HEK293 (cell line): ENCODE results near the gene TRIM46.
"Not testable (repeated sequence)": the region's sequence is repeated elsewhere in the genome, so short reads cannot be mapped to it uniquely, and the experiment has no call there.

Source experiments
- CTCF ChIA-PET: fragments of 350-600 bp; formaldehyde crosslinking; extraction: SDS; loops from one replicate; lab custom pipeline; 2021; ENCODE audit warnings: antibody characterized with exemption; lab: Yijun Ruan, JAX
- POLR2A ChIA-PET: fragments of 300-600 bp; formaldehyde crosslinking; extraction: SDS; loops from one replicate; lab custom pipeline; 2020; ENCODE audit warnings: antibody characterized with exemption, inconsistent platforms; lab: Yijun Ruan, JAX
- H3K27ac ChIP-seq: fragments of 200-500 bp; sonication (Bioruptor generic); 2 replicates; pipeline ENCODE4 v1.5.1; 2014; ENCODE audit warnings: low read depth, low read length, control low read depth, inconsistent platforms; ENCODE audit errors: extremely low read depth
- H3K36me3 ChIP-seq, 2 experiments: fragments of 200-500 bp in 1 of 2; sonication (Bioruptor generic) in 1 of 2; 1 replicate in 1 of 2; 2 replicates in 1 of 2; pipeline ENCODE4 v1.5.1; 2014 to 2017; ENCODE audit warnings: inconsistent platforms in 2 of 2, low read length in 2 of 2; ENCODE audit not compliant: control insufficient read depth in 2 of 2, insufficient read depth in 1 of 2
- H3K4me1 ChIP-seq: fragments of 200-500 bp; sonication (Bioruptor generic); 2 replicates; pipeline ENCODE4 v1.5.1; 2014; ENCODE audit warnings: mild to moderate bottlenecking, low read length, inconsistent platforms; ENCODE audit not compliant: control insufficient read depth, insufficient read depth
- H3K4me3 ChIP-seq: 2 replicates; pipeline ENCODE4 v1.5.1; 2011; ENCODE audit warnings: low read depth, mild to moderate bottlenecking, control low read depth, low read length, moderate library complexity
- H3K9me3 ChIP-seq: fragments of 200-500 bp; sonication (Bioruptor generic); 2 replicates; pipeline ENCODE4 v1.5.1; 2014; ENCODE audit warnings: low read depth, low read length, inconsistent platforms; ENCODE audit not compliant: control insufficient read depth, insufficient read depth
- BCL11A ChIP-seq: fragments of 450-650 bp; formaldehyde crosslinking; IDR thresholded peaks from 2 replicates; pipeline ENCODE4 v1.5.1; 2016; ENCODE audit warnings: low read depth, missing biosample characterization, missing genetic modification characterization
- FEZF1 ChIP-seq: fragments of 450-650 bp; formaldehyde crosslinking; IDR thresholded peaks from 2 replicates; pipeline ENCODE4 v1.5.1; 2016; ENCODE audit warnings: missing biosample characterization, missing genetic modification characterization
- GFI1B ChIP-seq: fragments of 450-650 bp; formaldehyde crosslinking; IDR thresholded peaks from 2 replicates; pipeline ENCODE4 v1.5.1; 2016; ENCODE audit warnings: missing biosample characterization, missing genetic modification characterization
- GLI4 ChIP-seq: fragments of 450-650 bp; formaldehyde crosslinking; IDR thresholded peaks from 2 replicates; pipeline ENCODE4 v1.5.1; 2016; ENCODE audit warnings: missing biosample characterization, missing genetic modification characterization
- KLF1 ChIP-seq: fragments of 450-650 bp; formaldehyde crosslinking; IDR thresholded peaks from 2 replicates; pipeline ENCODE4 v1.5.1; 2016; ENCODE audit warnings: missing biosample characterization, missing genetic modification characterization
- REPIN1 ChIP-seq: fragments of 450-650 bp; formaldehyde crosslinking; IDR thresholded peaks from 2 replicates; pipeline ENCODE4 v1.5.1; 2017; ENCODE audit warnings: missing biosample characterization, missing genetic modification characterization, low read depth
- SCRT2 ChIP-seq: fragments of 450-650 bp; formaldehyde crosslinking; IDR thresholded peaks from 2 replicates; pipeline ENCODE4 v1.5.1; 2016; ENCODE audit warnings: missing biosample characterization, missing genetic modification characterization
- TSHZ1 ChIP-seq: fragments of 450-650 bp; formaldehyde crosslinking; IDR thresholded peaks from 2 replicates; pipeline ENCODE4 v1.5.1; 2016; ENCODE audit warnings: missing biosample characterization, missing genetic modification characterization, borderline replicate concordance
- YY1 ChIP-seq: fragments of 450-650 bp; formaldehyde crosslinking; IDR thresholded peaks from 2 replicates; pipeline ENCODE4 v1.5.1; 2018; ENCODE audit warnings: missing biosample characterization, missing genetic modification characterization
- ZBTB17 ChIP-seq: fragments of 450-650 bp; formaldehyde crosslinking; IDR thresholded peaks from 2 replicates; pipeline ENCODE4 v1.5.1; 2016; ENCODE audit warnings: missing biosample characterization, missing genetic modification characterization
- ZBTB20 ChIP-seq: fragments of 450-650 bp; formaldehyde crosslinking; IDR thresholded peaks from 2 replicates; pipeline ENCODE4 v1.5.1; 2016; ENCODE audit warnings: missing biosample characterization, missing genetic modification characterization
- ZBTB8A ChIP-seq: fragments of 450-650 bp; formaldehyde crosslinking; IDR thresholded peaks from 2 replicates; pipeline ENCODE4 v1.5.1; 2016; ENCODE audit warnings: missing biosample characterization, missing genetic modification characterization
- ZFHX2 ChIP-seq: fragments of 450-650 bp; formaldehyde crosslinking; conservative IDR thresholded peaks from 2 replicates; pipeline ENCODE4 v1.5.1; 2016; ENCODE audit warnings: missing biosample characterization, missing genetic modification characterization
- ZNF112 ChIP-seq: fragments of 450-650 bp; formaldehyde crosslinking; IDR thresholded peaks from 2 replicates; pipeline ENCODE4 v1.5.0; 2017; ENCODE audit warnings: missing biosample characterization, missing genetic modification characterization
- ZNF133 ChIP-seq: fragments of 450-650 bp; formaldehyde crosslinking; IDR thresholded peaks from 2 replicates; pipeline ENCODE4 v1.5.1; 2016; ENCODE audit warnings: missing biosample characterization, missing genetic modification characterization
- ZNF157 ChIP-seq: fragments of 450-650 bp; formaldehyde crosslinking; IDR thresholded peaks from 2 replicates; pipeline ENCODE4 v1.5.1; 2016; ENCODE audit warnings: missing biosample characterization, missing genetic modification characterization
- ZNF175 ChIP-seq: fragments of 450-650 bp; formaldehyde crosslinking; IDR thresholded peaks from 2 replicates; pipeline ENCODE4 v1.5.1; 2016; ENCODE audit warnings: missing biosample characterization, missing genetic modification characterization
- ZNF214 ChIP-seq: fragments of 450-650 bp; formaldehyde crosslinking; IDR thresholded peaks from 2 replicates; pipeline ENCODE4 v1.5.1; 2017; ENCODE audit warnings: missing biosample characterization, mild to moderate bottlenecking, missing genetic modification characterization, borderline replicate concordance
- ZNF266 ChIP-seq: fragments of 450-650 bp; formaldehyde crosslinking; IDR thresholded peaks from 2 replicates; pipeline ENCODE4 v1.5.1; 2016; ENCODE audit warnings: missing biosample characterization, missing genetic modification characterization, low read depth
- ZNF274 ChIP-seq, 2 experiments: fragments of 200-500 bp in 1 of 2; fragments of 450-650 bp in 1 of 2; sonication (Bioruptor generic) in 1 of 2; formaldehyde crosslinking in 1 of 2; IDR thresholded peaks; 2 replicates each; pipeline versions ENCODE4 v1.5.1 to v1.6.1; 2014 to 2016; ENCODE audit warnings: borderline replicate concordance in 1 of 2, inconsistent platforms in 1 of 2, low read length in 1 of 2, missing biosample characterization in 1 of 2, missing genetic modification characterization in 1 of 2
- ZNF302 ChIP-seq: fragments of 450-650 bp; formaldehyde crosslinking; IDR thresholded peaks from 2 replicates; pipeline ENCODE4 v1.5.1; 2016; ENCODE audit warnings: missing biosample characterization, missing genetic modification characterization, low read depth
- ZNF324 ChIP-seq: fragments of 450-650 bp; formaldehyde crosslinking; IDR thresholded peaks from 2 replicates; pipeline ENCODE4 v1.5.1; 2016; ENCODE audit warnings: missing biosample characterization, missing genetic modification characterization
- ZNF335 ChIP-seq: fragments of 450-650 bp; formaldehyde crosslinking; conservative IDR thresholded peaks from 2 replicates; pipeline ENCODE4 v1.5.1; 2016; ENCODE audit warnings: missing biosample characterization, missing genetic modification characterization
- ZNF366 ChIP-seq: fragments of 450-650 bp; formaldehyde crosslinking; conservative IDR thresholded peaks from 2 replicates; pipeline ENCODE4 v1.5.1; 2016; ENCODE audit warnings: missing biosample characterization, missing genetic modification characterization
- ZNF37A ChIP-seq: fragments of 450-650 bp; IDR thresholded peaks from 2 replicates; pipeline ENCODE4 v1.5.1; 2018; ENCODE audit warnings: missing biosample characterization, missing genetic modification characterization
- ZNF473 ChIP-seq: fragments of 450-650 bp; formaldehyde crosslinking; IDR thresholded peaks from 2 replicates; pipeline ENCODE4 v1.5.1; 2017; ENCODE audit warnings: missing biosample characterization, missing genetic modification characterization
- ZNF571 ChIP-seq: fragments of 450-650 bp; formaldehyde crosslinking; IDR thresholded peaks from 2 replicates; pipeline ENCODE4 v1.5.0; 2017; ENCODE audit warnings: missing biosample characterization, missing genetic modification characterization
- ZNF580 ChIP-seq: fragments of 450-650 bp; formaldehyde crosslinking; IDR thresholded peaks from 2 replicates; pipeline ENCODE4 v1.5.1; 2016; ENCODE audit warnings: missing biosample characterization, missing genetic modification characterization
- ZNF596 ChIP-seq: fragments of 450-650 bp; IDR thresholded peaks from 2 replicates; pipeline ENCODE4 v1.5.0; 2018; ENCODE audit warnings: missing biosample characterization, mild to moderate bottlenecking, missing genetic modification characterization, moderate library complexity
- ZNF623 ChIP-seq: fragments of 450-650 bp; formaldehyde crosslinking; IDR thresholded peaks from 2 replicates; pipeline ENCODE4 v1.5.1; 2016; ENCODE audit warnings: missing biosample characterization, missing genetic modification characterization
- ZNF837 ChIP-seq: fragments of 450-650 bp; formaldehyde crosslinking; IDR thresholded peaks from 2 replicates; pipeline ENCODE4 v1.5.1; 2016; ENCODE audit warnings: missing biosample characterization, missing genetic modification characterization

The TRIM46 gene

GRCh38 chr1:155193275-155193990 is 19.8 kb downstream of the TRIM46 start (continued):
- TF ChIP-seq TSHZ1 (no peak), ZNF571 (tag by site-specific recombination) (no peak), ZNF266 (tag by site-specific recombination) (no peak), ZNF366 (tag by site-specific recombination) (peak; percentile 67; the same call in 1 of the 2 replicates), ZNF274 (IDR thresholded peaks at IDR 0.05; ENCODE audit: low read length) (no peak), ZNF274 (tag by site-specific recombination; IDR thresholded peaks at IDR 0.05; ENCODE audit: borderline replicate concordance) (no peak), ZNF214 (tag by site-specific recombination) (no peak), SCRT2 (tag by site-specific recombination) (no peak), ZBTB17 (tag by site-specific recombination) (no peak; the same call in 1 of the 2 replicates), ZNF580 (tag by site-specific recombination) (no peak), ZNF302 (no peak), ZNF473 (tag by site-specific recombination) (no peak), YY1 (tag by site-specific recombination) (0 out of 2 replicates have a peak, but pooled peaks have one; percentile 45), ZNF596 (tag by site-specific recombination) (no peak), ZNF175 (tag by site-specific recombination) (no peak), ZNF37A (tag by site-specific recombination) (no peak), ZNF157 (tag by site-specific recombination) (no peak), ZNF112 (tag by site-specific recombination) (no peak), ZNF133 (tag by site-specific recombination) (no peak), ZNF623 (tag by site-specific recombination) (peak; percentile 18), GLI4 (0 out of 2 replicates have a peak, but pooled peaks have one; percentile 33), ZNF837 (tag by site-specific recombination) (no peak)

GRCh38 chr1:155193991-155194240 is 20.3 kb downstream of the TRIM46 start:
- not testable (repeated sequence) for H3K9me3 ChIP-seq, H3K4me1 ChIP-seq
- Histone ChIP-seq H3K27ac (peak overlapping the region; percentile 54; the same call in 1 of the 2 replicates), H3K4me3 (peak overlapping the region; percentile 40), H3K36me3 (peaks cover 0 to 24% of the 10 kb centered on the region in 2 experiments; a peak in 1 of 3 replicates)
- POLR2A ChIA-PET = interaction anchor here (0.8 to 2.3 kb wide), 20 partner anchors 8 to 192 kb away, joined by 3 to 11 read pairs (median 4); partner anchors contain the start of genes CLK2, ENTREP3, KRTCAP2 and SCAMP3
- CTCF ChIA-PET = interaction anchor here (0.6 to 3.8 kb wide), 21 partner anchors 8 to 386 kb away, joined by 3 to 60 read pairs (median 5); partner anchors contain the start of genes FDPS, KRTCAP2, MTX1 and THBS3
- TF ChIP-seq ZBTB20 (tag by site-specific recombination) (peak; percentile 7; the same call in 1 of the 2 replicates), ZNF623 (tag by site-specific recombination) (0 out of 2 replicates have a peak, but pooled peaks have one; percentile 5), FEZF1 (tag by site-specific recombination) (0 out of 2 replicates have a peak, but pooled peaks have one; percentile 2), BCL11A (tag by site-specific recombination) (0 out of 2 replicates have a peak, but pooled peaks have one; percentile 48), ZBTB8A (tag by site-specific recombination) (peak; percentile 65; the same call in 1 of the 2 replicates), GFI1B (tag by site-specific recombination) (0 out of 2 replicates have a peak, but pooled peaks have one; percentile 4), KLF1 (tag by site-specific recombination) (peak; percentile 97; the same call in 1 of the 2 replicates), ZBTB17 (tag by site-specific recombination) (peak; percentile 86; the same call in 1 of the 2 replicates), ZFHX2 (peak; percentile 3; the same call in 1 of the 2 replicates), ZNF580 (tag by site-specific recombination) (peak; percentile 5; the same call in 1 of the 2 replicates), ZNF324 (0 out of 2 replicates have a peak, but pooled peaks have one; percentile 5), REPIN1 (tag by site-specific recombination) (peak; percentile 75; the same call in 1 of the 2 replicates), ZNF335 (tag by site-specific recombination) (0 out of 2 replicates have a peak, but pooled peaks have one; percentile 53)
